Activated CD4-positive, alpha-beta T cell treated with anti-CD3 and anti-CD28 coated beads, Interleukin-2, amount 10 ng/mL, durations not matched to agents 7 days and 5 days (primary cell): ENCODE measurements around the gene GTF3C6. TPM values are rescaled to one million over a fixed set of nuclear protein-coding genes. Genes with fewer than 3 reads are reported as not detected.

ENCODE experiments used
- total RNA-seq, 2 experiments: library from RNA; stranded (reverse); gene quantifications; one replicate each; pipeline ENCODE4 v1.2.3, GENCODE V29; 2021

GTF3C6 gene
- total RNA-seq, 2 experiments from 2014 or later: 85.9 to 98.7 TPM

Other genes with a start within 250 kb of the GTF3C6 start
- 10 to 100 TPM; 26.5 to 27.3 TPM for gene CDK19, start 143.2 kb upstream of the GTF3C6 start, total RNA-seq
- 100 to 1,000 TPM in 1 of 2 experiments, 10 to 100 TPM in 1; 76.5 to 103 TPM for gene AMD1, start 83.9 kb upstream of the GTF3C6 start, total RNA-seq
- 10 to 100 TPM; 21.6 to 21.9 TPM for gene RPF2, start 23.3 kb downstream of the GTF3C6 start, total RNA-seq
- gene SLC16A10, start 128.8 kb downstream of the GTF3C6 start, total RNA-seq: 1 to 10 TPM; 3.2 TPM